ENCODE results near the gene TTC39B.

DNA sequence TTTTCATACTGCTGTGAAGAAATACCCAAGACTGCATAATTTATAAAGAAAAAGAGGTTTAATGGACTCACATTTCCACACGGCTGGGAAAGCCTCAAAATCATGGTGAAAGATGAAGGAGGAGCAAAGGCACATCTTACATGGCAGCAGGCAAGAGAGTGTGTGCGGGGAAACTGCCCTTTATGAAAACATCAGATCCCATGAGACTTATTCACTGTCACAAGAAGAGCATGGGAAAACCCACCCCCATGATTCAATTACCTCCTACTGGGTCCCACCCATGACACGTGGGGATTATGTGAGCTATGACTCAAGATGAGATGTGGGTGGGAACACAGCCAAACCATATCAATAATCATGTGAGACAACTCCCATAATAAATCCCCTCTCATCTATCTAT is 8.7 kb downstream of the TTC39B start:
- TF ChIP-seq, protein P1, sequence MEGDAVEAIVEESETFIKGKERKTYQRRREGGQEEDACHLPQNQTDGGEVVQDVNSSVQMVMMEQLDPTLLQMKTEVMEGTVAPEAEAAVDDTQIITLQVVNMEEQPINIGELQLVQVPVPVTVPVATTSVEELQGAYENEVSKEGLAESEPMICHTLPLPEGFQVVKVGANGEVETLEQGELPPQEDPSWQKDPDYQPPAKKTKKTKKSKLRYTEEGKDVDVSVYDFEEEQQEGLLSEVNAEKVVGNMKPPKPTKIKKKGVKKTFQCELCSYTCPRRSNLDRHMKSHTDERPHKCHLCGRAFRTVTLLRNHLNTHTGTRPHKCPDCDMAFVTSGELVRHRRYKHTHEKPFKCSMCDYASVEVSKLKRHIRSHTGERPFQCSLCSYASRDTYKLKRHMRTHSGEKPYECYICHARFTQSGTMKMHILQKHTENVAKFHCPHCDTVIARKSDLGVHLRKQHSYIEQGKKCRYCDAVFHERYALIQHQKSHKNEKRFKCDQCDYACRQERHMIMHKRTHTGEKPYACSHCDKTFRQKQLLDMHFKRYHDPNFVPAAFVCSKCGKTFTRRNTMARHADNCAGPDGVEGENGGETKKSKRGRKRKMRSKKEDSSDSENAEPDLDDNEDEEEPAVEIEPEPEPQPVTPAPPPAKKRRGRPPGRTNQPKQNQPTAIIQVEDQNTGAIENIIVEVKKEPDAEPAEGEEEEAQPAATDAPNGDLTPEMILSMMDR (IDR thresholded peaks at IDR 0.05) = no peak
- TF ChIP-seq ZFX (IDR thresholded peaks at IDR 0.05; ENCODE audit: borderline replicate concordance) = no peak
